GM23338 (cell line): ENCODE measurements around the gene ZNF438. TPM values are rescaled to one million over a fixed set of nuclear protein-coding genes. Genes with fewer than 3 reads are reported as not detected.

Source experiments
- ATAC-seq: fragments of 200-7000 bp; cut with Tn5 transposase; 3 replicates; pipeline ENCODE4 v1.9.1; 2020
- DNase-seq: peaks from one replicate; pipeline ENCODE4 v3.0.0-alpha.2; 2015; ENCODE audit warnings: low spot score
- H2AFZ ChIP-seq: fragments of 200-600 bp; sonication (generic); 2 replicates; pipeline ENCODE4 v1.8.0; 2016; ENCODE audit warnings: antibody characterized with exemption, mild to moderate bottlenecking, moderate library complexity
- H3F3A ChIP-seq: fragments of 200-600 bp; sonication (generic); replicated peaks from 2 replicates; pipeline ENCODE4 v1.8.0; 2017; ENCODE audit warnings: antibody characterized with exemption, mixed run types, low read depth
- H3K27ac ChIP-seq: fragments of 200-600 bp; sonication (generic); 2 replicates; pipeline ENCODE4 v1.6.1; 2016; ENCODE audit warnings: low read depth
- H3K27me3 ChIP-seq: fragments of 200-600 bp; sonication (generic); 2 replicates; pipeline ENCODE4 v1.8.0; 2016; ENCODE audit warnings: mild to moderate bottlenecking, mixed run types, moderate library complexity; ENCODE audit not compliant: insufficient read depth
- H3K36me3 ChIP-seq: fragments of 200-600 bp; sonication (generic); 2 replicates; pipeline ENCODE4 v1.8.0; 2016; ENCODE audit warnings: mild to moderate bottlenecking; ENCODE audit not compliant: insufficient read depth
- H3K4me1 ChIP-seq: fragments of 200-600 bp; sonication (generic); 2 replicates; pipeline ENCODE4 v1.8.0; 2016; ENCODE audit warnings: mild to moderate bottlenecking, moderate library complexity; ENCODE audit not compliant: insufficient read depth
- H3K4me2 ChIP-seq: fragments of 200-600 bp; sonication (generic); 2 replicates; pipeline ENCODE4 v1.7.1; 2017; ENCODE audit warnings: mixed run types
- H3K4me3 ChIP-seq: fragments of 200-600 bp; sonication (generic); 2 replicates; pipeline ENCODE4 v1.6.1; 2016; ENCODE audit warnings: mixed run types
- H3K79me2 ChIP-seq: fragments of 200-600 bp; sonication (generic); replicated peaks from 2 replicates; pipeline ENCODE4 v1.8.0; 2017; ENCODE audit warnings: mild to moderate bottlenecking; ENCODE audit not compliant: insufficient read depth
- H3K9me2 ChIP-seq: fragments of 200-600 bp; sonication (generic); 2 replicates; pipeline ENCODE4 v1.8.0; 2017; ENCODE audit not compliant: insufficient read depth
- H4K20me1 ChIP-seq: fragments of 200-600 bp; sonication (generic); replicated peaks from 2 replicates; pipeline ENCODE4 v1.8.0; 2017; ENCODE audit warnings: mild to moderate bottlenecking; ENCODE audit not compliant: insufficient read depth
- H3K27ac Mint-ChIP-seq: 2 replicates; pipeline ENCODE4 v1.8.0; 2020; ENCODE audit warnings: inconsistent platforms, mild to moderate bottlenecking, moderate library complexity, mixed read lengths
- H3K27me3 Mint-ChIP-seq: 3 replicates; pipeline ENCODE4 v1.8.0; 2022; ENCODE audit warnings: low read depth, mild to moderate bottlenecking, moderate library complexity, mixed read lengths, inconsistent platforms; ENCODE audit not compliant: insufficient read depth, poor library complexity
- H3K36me3 Mint-ChIP-seq: 3 replicates; pipeline ENCODE4 v1.8.0; 2021; ENCODE audit warnings: low read depth, mild to moderate bottlenecking, inconsistent platforms, moderate library complexity, mixed read lengths
- H3K4me1 Mint-ChIP-seq: 3 replicates; pipeline ENCODE4 v1.8.0; 2020; ENCODE audit warnings: mild to moderate bottlenecking, inconsistent platforms, mixed read lengths
- H3K4me3 Mint-ChIP-seq: 3 replicates; pipeline ENCODE4 v1.8.0; 2021; ENCODE audit warnings: moderate library complexity, mild to moderate bottlenecking, inconsistent platforms, mixed read lengths
- H3K9me3 Mint-ChIP-seq: 3 replicates; pipeline ENCODE4 v1.8.0; 2020; ENCODE audit warnings: moderate library complexity, mild to moderate bottlenecking, inconsistent platforms, mixed read lengths
- CREB1 ChIP-seq: fragments of 250-450 bp; sonication (Bioruptor Pico); IDR thresholded peaks from 2 replicates; pipeline ENCODE4 v1.5.0; 2020; ENCODE audit warnings: low read depth, mild to moderate bottlenecking, moderate library complexity
- CTCF ChIP-seq, 2 experiments: fragments of 200-600 bp in 1 of 2; sonication (generic) in 1 of 2; conservative IDR thresholded peaks; 2 replicates each; pipeline versions ENCODE4 v1.5.1 to v1.6.1; 2016 to 2017; ENCODE audit warnings: antibody characterized with exemption in 2 of 2, low read depth in 2 of 2, mild to moderate bottlenecking in 2 of 2, moderate library complexity in 1 of 2
- ETS1 ChIP-seq: IDR thresholded peaks from 2 replicates; pipeline ENCODE4 v1.6.1; 2016; ENCODE audit warnings: antibody characterized with exemption
- EZH2 ChIP-seq: fragments of 200-600 bp; sonication (generic); IDR thresholded peaks from one replicate; pipeline ENCODE4 v1.8.0; 2017; ENCODE audit warnings: antibody characterized with exemption, mild to moderate bottlenecking, low read depth; ENCODE audit not compliant: unreplicated experiment
- NANOG ChIP-seq: IDR thresholded peaks from 2 replicates; pipeline ENCODE4 v1.6.1; 2016; ENCODE audit warnings: antibody characterized with exemption, borderline replicate concordance
- POLR2AphosphoS5 ChIP-seq: IDR thresholded peaks from 2 replicates; pipeline ENCODE4 v1.6.1; 2016; ENCODE audit warnings: antibody characterized with exemption, low read depth
- STAT1 ChIP-seq: IDR thresholded peaks from one replicate; pipeline ENCODE4 v1.6.1; 2016; ENCODE audit warnings: antibody characterized with exemption; ENCODE audit not compliant: unreplicated experiment
- ZNF462 ChIP-seq: fragments of 250-450 bp; sonication (Bioruptor Pico); IDR thresholded peaks from 2 replicates; pipeline ENCODE4 v1.5.0; 2020; ENCODE audit warnings: mild to moderate bottlenecking, moderate library complexity
- polyA plus RNA-seq: library from polyadenylated mRNA; unstranded; fragments of >200 nt; fragmentation: Nextera tagmentation; extraction: Ambion mirVana; gene quantifications from 2 replicates; pipeline ENCODE4 v1.2.1, GENCODE V29; 2016
- total RNA-seq: library from RNA; depleted of rRNA; stranded (reverse); fragments of >200 nt; shearing (Covaris generic); gene quantifications from 2 replicates; pipeline ENCODE4 v1.2.3, GENCODE V29; 2014

The ZNF438 gene
- total and polyA plus RNA-seq, 2 experiments from 2014 or later: 0.91 to 0.94 TPM

GRCh38 chr10:30990971-30991646, 40.6 kb downstream of the ZNF438 start:
- Histone ChIP-seq H3K9me2 (no peaks in the 10 kb centered on the region), H3K4me2 (no peak overlapping the region), H2AFZ (no peak overlapping the region), H3K27me3 (no peaks in the 10 kb centered on the region), H3K36me3 (peaks cover 13% of the 10 kb centered on the region; the same call in 1 of the 2 replicates), H4K20me1 (no peaks in the 10 kb centered on the region), H3K4me3 (no peak overlapping the region), H3K27ac (no peak overlapping the region), H3K79me2 (no peaks in the 10 kb centered on the region), H3K4me1 (no peaks in the 10 kb centered on the region), H3F3A (no peaks in the 10 kb centered on the region)
- Mint-ChIP-seq H3K9me3 (peaks cover 31% of the 10 kb centered on the region), H3K4me1 (no peaks in the 10 kb centered on the region), H3K4me3 (no peak overlapping the region), H3K27ac (no peak overlapping the region), H3K27me3 (peaks cover 2% of the 10 kb centered on the region), H3K36me3 (peaks cover 24% of the 10 kb centered on the region)
- no peak for ATAC-seq
- DNase-seq: no peak
- TF ChIP-seq NANOG: no peak
- TF ChIP-seq CREB1 (CRISPR knock-in tag): no peak
- no peak for TF ChIP-seq POLR2AphosphoS5
- TF ChIP-seq EZH2: no peak
- no peak for TF ChIP-seq STAT1
- TF ChIP-seq ZNF462 (CRISPR knock-in tag): no peak
- no peak for TF ChIP-seq ETS1
- TF ChIP-seq CTCF (conservative IDR thresholded peaks at IDR 0.05; ENCODE audit: low read depth in 2 of 2): no peak
